Renal pelvis (tissue), 12 donors: ENCODE results near the gene ATP5PD. TPM values are rescaled to one million over a fixed set of nuclear protein-coding genes. Genes with fewer than 3 reads are reported as not detected.

Experiments
- DNase-seq: peaks from one replicate; pipeline ENCODE4 v3.0.0-alpha.2; 2013
- long read RNA-seq, 16 experiments: transcript quantifications; one replicate each; lab custom pipeline, GENCODE V29; 2026
- polyA plus RNA-seq, 3 donors: library from polyadenylated mRNA; unstranded; fragments of 120-200 nt; gene quantifications; one replicate each; pipeline ENCODE4 v1.2.1, GENCODE V29; 2013; ENCODE audit not compliant: insufficient read length in 3 of 3

The ATP5PD gene
- polyA plus RNA-seq = 100 to 1,000 TPM; 299 to 318 (median 307) TPM
- long read RNA-seq, donor 1, transcript ATP5PD-204 (2 exons, 2,191 nt) = minor isoform, 12 of 291 reads
- long read RNA-seq, donor 1, transcript ATP5PD-201 (6 exons, 603 nt) = major isoform, 178 of 291 reads
- long read RNA-seq, donor 1, partial matches to known transcripts = 78 of 291 reads
- long read RNA-seq, donor 1, other reads (novel, unspliced or antisense) = 23 of 291 reads
- long read RNA-seq, donor 2, transcript ATP5PD-201 (6 exons, 603 nt) = major isoform, 220 of 387 reads
- long read RNA-seq, donor 2, transcript ATP5PD-204 (2 exons, 2,191 nt) = minor isoform, 11 of 387 reads
- long read RNA-seq, donor 2, partial matches to known transcripts = 131 of 387 reads
- long read RNA-seq, donor 2, other reads (novel, unspliced or antisense) = 21 of 387 reads
- long read RNA-seq, donor 3, transcript ATP5PD-204 (2 exons, 2,191 nt) = minor isoform, 13 of 317 reads
- long read RNA-seq, donor 3, transcript ATP5PD-201 (6 exons, 603 nt) = major isoform, 188 of 317 reads
- long read RNA-seq, donor 3, partial matches to known transcripts = 88 of 317 reads
- long read RNA-seq, donor 3, other reads (novel, unspliced or antisense) = 24 of 317 reads
- long read RNA-seq, donor 4, transcript ATP5PD-201 (6 exons, 603 nt) = major isoform, 215 of 377 reads
- long read RNA-seq, donor 4, transcript ATP5PD-204 (2 exons, 2,191 nt) = minor isoform, 15 of 377 reads
- long read RNA-seq, donor 4, partial matches to known transcripts = 113 of 377 reads
- long read RNA-seq, donor 4, other reads (novel, unspliced or antisense) = 31 of 377 reads
- long read RNA-seq, donor 5, transcript ATP5PD-201 (6 exons, 603 nt) = major isoform, 95 of 163 reads
- long read RNA-seq, donor 5, transcript ATP5PD-204 (2 exons, 2,191 nt) = minor isoform, 11 of 163 reads
- long read RNA-seq, donor 5, partial matches to known transcripts = 47 of 163 reads
- long read RNA-seq, donor 5, other reads (novel, unspliced or antisense) = 7 of 163 reads
- long read RNA-seq, donor 6, transcript ATP5PD-201 (6 exons, 603 nt) = major isoform, 151 of 249 reads
- long read RNA-seq, donor 6, transcript ATP5PD-204 (2 exons, 2,191 nt) = minor isoform, 13 of 249 reads
- long read RNA-seq, donor 6, partial matches to known transcripts = 68 of 249 reads
- long read RNA-seq, donor 6, other reads (novel, unspliced or antisense) = 14 of 249 reads
- long read RNA-seq, donor 7, transcript ATP5PD-204 (2 exons, 2,191 nt) = minor isoform, 34 of 354 reads
- long read RNA-seq, donor 7, transcript ATP5PD-201 (6 exons, 603 nt) = major isoform, 178 of 354 reads
- long read RNA-seq, donor 7, partial matches to known transcripts = 117 of 354 reads
- long read RNA-seq, donor 7, other reads (novel, unspliced or antisense) = 23 of 354 reads
- long read RNA-seq, donor 8, transcript ATP5PD-201 (6 exons, 603 nt) = major isoform, 34 of 67 reads
- long read RNA-seq, donor 8, transcript ATP5PD-204 (2 exons, 2,191 nt) = minor isoform, 5 of 67 reads
- long read RNA-seq, donor 8, partial matches to known transcripts = 21 of 67 reads
- long read RNA-seq, donor 8, other reads (novel, unspliced or antisense) = 5 of 67 reads
- long read RNA-seq, donor 9, transcript ATP5PD-201 (6 exons, 603 nt) = major isoform, 207 of 383 reads
- long read RNA-seq, donor 9, transcript ATP5PD-204 (2 exons, 2,191 nt) = minor isoform, 12 of 383 reads
- long read RNA-seq, donor 9, partial matches to known transcripts = 139 of 383 reads
- long read RNA-seq, donor 9, other reads (novel, unspliced or antisense) = 22 of 383 reads
- long read RNA-seq, donor 10, transcript ATP5PD-201 (6 exons, 603 nt) = major isoform, 126 of 257 reads
- long read RNA-seq, donor 10, transcript ATP5PD-204 (2 exons, 2,191 nt) = minor isoform, 18 of 257 reads
- long read RNA-seq, donor 10, partial matches to known transcripts = 100 of 257 reads
- long read RNA-seq, donor 10, other reads (novel, unspliced or antisense) = 10 of 257 reads
- long read RNA-seq, donor 11, transcript ATP5PD-204 (2 exons, 2,191 nt) = minor isoform, 22 of 190 reads
- long read RNA-seq, donor 11, transcript ATP5PD-201 (6 exons, 603 nt) = major isoform, 101 of 190 reads
- long read RNA-seq, donor 11, partial matches to known transcripts = 52 of 190 reads
- long read RNA-seq, donor 11, other reads (novel, unspliced or antisense) = 11 of 190 reads
- long read RNA-seq, donor 12, transcript ATP5PD-204 (2 exons, 2,191 nt) = minor isoform, 19 of 426 reads
- long read RNA-seq, donor 12, transcript ATP5PD-201 (6 exons, 603 nt) = major isoform, 218 of 426 reads
- long read RNA-seq, donor 12, partial matches to known transcripts = 159 of 426 reads
- long read RNA-seq, donor 12, other reads (novel, unspliced or antisense) = 28 of 426 reads
- long read RNA-seq, donor 13, transcript ATP5PD-201 (6 exons, 603 nt) = major isoform, 98 of 261 reads
- long read RNA-seq, donor 13, transcript ATP5PD-204 (2 exons, 2,191 nt) = minor isoform, 32 of 261 reads
- long read RNA-seq, donor 13, partial matches to known transcripts = 118 of 261 reads
- long read RNA-seq, donor 13, other reads (novel, unspliced or antisense) = 12 of 261 reads
- long read RNA-seq, donor 14 = 0 reads
- long read RNA-seq, donor 15 = 0 reads
- long read RNA-seq, donor 16, transcript ATP5PD-204 (2 exons, 2,191 nt) = minor isoform, 29 of 448 reads
- long read RNA-seq, donor 16, transcript ATP5PD-201 (6 exons, 603 nt) = major isoform, 244 of 448 reads
- long read RNA-seq, donor 16, partial matches to known transcripts = 158 of 448 reads
- long read RNA-seq, donor 16, other reads (novel, unspliced or antisense) = 14 of 448 reads

GRCh38 chr17:75046407-75047289 lies at the start of gene ATP5PD, which contains the start of gene KCTD2:
Gene ATP5PD, minus strand, starts transcription at chr17:75046969. Its CDS starts 4,319 bp downstream, at chr17:75042650.
Gene KCTD2, plus strand, starts transcription at chr17:75047225. Its CDS starts 26 bp downstream, at chr17:75047251.
- DNase-seq = peak; percentile 96

DNA sequence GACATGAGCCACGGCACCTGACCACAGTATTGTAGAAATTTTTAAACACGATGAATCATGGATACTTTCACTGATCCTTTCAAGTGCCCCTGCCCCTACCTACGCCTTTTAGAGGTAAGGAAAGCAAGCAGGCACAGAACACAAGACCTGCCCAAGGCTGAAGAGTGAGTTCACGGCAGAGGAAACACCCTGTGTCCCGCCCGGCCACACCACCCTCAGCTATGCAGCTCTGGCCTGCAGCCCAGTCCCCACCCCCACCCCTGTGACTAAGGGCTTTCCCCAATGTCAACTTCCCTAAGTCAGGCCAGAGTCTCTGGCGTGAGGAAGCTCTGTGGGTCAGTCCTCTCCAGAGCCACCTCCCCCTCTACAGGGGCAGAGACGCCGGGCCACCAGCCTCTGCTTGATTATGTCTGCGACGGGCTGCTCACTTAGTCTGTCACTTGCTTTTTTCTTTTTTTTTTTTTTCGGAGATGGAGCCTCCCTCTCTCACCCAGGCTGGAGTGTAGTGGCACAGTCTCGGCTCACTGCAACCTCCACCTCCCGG lies 49.4 kb upstream of the ATP5PD start:
- peak; percentile 37 for DNase-seq

GRCh38 chr17:75094871-75095399 lies 48.2 kb upstream of the ATP5PD start:
- DNase-seq = no peak

GRCh38 chr17:75093548-75094158 lies 46.9 kb upstream of the ATP5PD start:
- DNase-seq = no peak

- DNase-seq = no peak
Measured at GRCh38 chr17:75091855-75092327, 45.1 kb upstream of the ATP5PD start.

GRCh38 chr17:75090871-75091854 lies 44.4 kb upstream of the ATP5PD start:
- no peak for DNase-seq

GRCh38 chr17:75088465-75089417 lies 42.0 kb upstream of the ATP5PD start:
- no peak for DNase-seq

GRCh38 chr17:75087558-75088453 lies 41.0 kb upstream of the ATP5PD start, which contains the start of gene SLC16A5:
Gene SLC16A5, plus strand, starts transcription at chr17:75087954. Its CDS starts 5,683 bp downstream, at chr17:75093637.
- peak; percentile 90 for DNase-seq

DNA sequence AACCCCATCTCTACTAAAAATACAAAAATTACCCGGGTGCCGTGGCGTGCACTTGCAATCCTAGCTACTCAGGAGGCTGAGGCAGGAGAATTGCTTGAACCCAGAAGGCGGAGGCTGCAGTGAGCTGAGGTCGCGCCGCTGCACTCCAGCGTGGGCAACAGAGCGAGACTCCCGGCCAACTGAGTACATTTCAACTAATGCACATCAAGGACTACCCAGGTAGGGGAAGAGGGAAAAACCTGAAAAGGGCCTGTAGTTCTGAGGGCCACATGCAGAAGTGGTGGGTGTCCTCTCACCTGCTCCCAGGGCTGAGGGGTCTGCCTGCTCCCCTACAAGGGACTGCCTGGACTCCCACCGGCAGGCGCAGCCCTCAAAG lies 40.4 kb upstream of the ATP5PD start:
- DNase-seq = no peak

GRCh38 chr17:75086496-75087181 lies 39.9 kb upstream of the ATP5PD start:
- DNase-seq = no peak

- DNase-seq = peak; percentile 54
Measured at GRCh38 chr17:75084039-75084660, 37.4 kb upstream of the ATP5PD start.
